Measurements from ENCODE around the gene CTR9.
A peak's percentile ranks its signal among the peaks of the same experiment; 100 is the strongest.

The CTR9 gene

DNA sequence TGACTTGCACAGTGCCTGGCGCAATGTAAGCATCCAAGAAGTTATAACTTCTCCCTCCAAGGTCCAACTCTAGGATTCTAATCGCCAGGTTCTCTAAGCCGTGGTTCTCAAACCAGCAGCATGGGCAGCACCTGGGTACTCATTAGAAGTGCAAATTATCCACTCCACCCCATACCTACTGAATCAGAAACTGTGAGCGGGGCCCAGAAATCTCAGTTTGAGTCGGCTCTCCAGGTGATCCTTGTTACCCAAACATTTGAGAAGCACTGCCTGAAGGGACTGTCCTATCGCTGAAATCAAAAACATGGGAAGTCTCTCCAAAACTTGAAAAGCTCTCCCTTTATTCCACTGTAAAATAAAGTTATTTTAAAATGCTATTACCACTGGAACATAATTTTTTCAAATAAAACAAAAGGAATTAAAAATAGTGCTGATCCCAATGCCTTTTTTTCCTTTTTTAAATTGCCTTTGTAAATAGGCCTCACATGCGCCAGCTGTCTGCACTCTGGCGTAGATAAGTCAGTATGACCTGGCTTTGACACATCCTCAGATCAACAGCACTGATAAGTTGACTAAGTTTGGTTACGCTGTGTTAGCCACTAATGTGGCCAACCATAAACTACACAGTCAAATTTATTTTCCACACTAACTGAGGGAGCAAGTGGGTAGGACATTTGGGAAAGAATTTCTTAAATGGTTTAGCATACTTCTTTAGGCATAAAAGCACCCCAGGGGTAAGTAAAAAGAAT, 8.4 kb upstream of the CTR9 start:
- no peak for TF ChIP-seq Cebpa-rat (IDR thresholded peaks at IDR 0.05)
- H3K4me2 ChIP-seq, result peak overlapping the region; percentile 75

DNA sequence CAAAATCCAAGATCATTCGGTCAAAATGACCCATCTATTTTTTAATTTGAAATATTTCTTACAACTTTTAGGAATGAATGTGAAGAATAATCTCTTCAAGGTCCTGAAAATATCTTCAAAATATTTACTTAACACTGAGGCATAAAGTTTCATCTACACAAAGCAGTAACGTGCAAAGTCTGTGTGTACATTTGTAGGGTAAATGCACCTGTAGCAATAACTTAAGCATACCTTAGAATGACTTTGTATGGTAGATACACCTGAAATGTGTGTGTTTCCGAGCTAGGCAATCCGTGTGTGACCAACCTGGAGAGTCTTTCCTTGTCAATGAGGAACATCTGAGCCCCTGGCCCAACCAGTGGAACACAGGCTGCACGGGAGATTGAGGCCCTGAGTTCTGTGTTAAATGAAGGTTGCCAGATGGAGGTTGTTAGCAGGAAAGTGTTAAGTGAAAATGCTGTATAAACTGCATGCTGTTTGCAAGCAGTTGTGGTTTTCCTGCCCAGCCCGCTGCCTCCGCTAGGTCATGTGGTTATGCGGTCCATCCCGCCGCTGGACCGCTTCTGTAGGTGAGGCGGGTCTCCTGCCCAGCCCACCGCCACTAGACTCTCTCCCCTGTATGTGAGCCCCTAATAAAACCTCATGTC, 7.6 kb upstream of the CTR9 start:
- Histone ChIP-seq H3K9me3 (no peaks in the 10 kb centered on the region), H3K4me2 (peak overlapping the region; percentile 75), H3K27ac (no peak overlapping the region), H3K36me3 (no peaks in the 10 kb centered on the region), H3K4me3 (no peak overlapping the region), H4K20me1 (no peaks in the 10 kb centered on the region), H3K4me1 (peaks cover 24% of the 10 kb centered on the region), H3K9ac (no peak overlapping the region), H3K27me3 (no peaks in the 10 kb centered on the region)
- no peak for TF ChIP-seq Cebpa-rat (IDR thresholded peaks at IDR 0.05)

More for the DNA sequence above, 8.4 kb upstream of the CTR9 start:
- Histone ChIP-seq H3K9me3 (no peaks in the 10 kb centered on the region), H4K20me1 (no peaks in the 10 kb centered on the region), H3K4me1 (peaks cover 24% of the 10 kb centered on the region), H3K27ac (no peak overlapping the region), H3K27me3 (no peaks in the 10 kb centered on the region), H3K36me3 (no peaks in the 10 kb centered on the region), H3K9ac (no peak overlapping the region), H3K4me3 (no peak overlapping the region)

DNA sequence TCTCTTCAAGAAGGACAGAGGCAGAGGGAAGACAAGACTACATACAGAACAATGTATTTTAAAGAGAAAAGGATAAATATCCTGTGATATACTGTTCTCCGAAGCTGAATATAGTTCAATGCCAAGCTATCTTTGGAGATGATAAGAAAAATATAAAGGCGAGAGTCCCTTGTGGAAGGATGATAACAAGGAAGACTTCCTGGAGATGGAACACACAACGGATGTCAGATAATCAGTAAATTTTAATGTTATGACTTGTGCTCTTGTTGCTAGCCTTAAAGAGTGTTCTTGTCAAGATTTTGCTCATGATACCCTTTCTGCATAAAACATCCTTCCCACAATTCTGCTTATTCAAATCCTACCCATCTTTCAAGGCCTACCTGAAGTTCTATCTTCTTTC, 6.8 kb upstream of the CTR9 start:
- peaks cover 24% of the 10 kb centered on the region for H3K4me1 ChIP-seq
- H3K9me3 ChIP-seq, result no peaks in the 10 kb centered on the region
- no peak overlapping the region for H3K4me3 ChIP-seq
- no peaks in the 10 kb centered on the region for H4K20me1 ChIP-seq
- H3K36me3 ChIP-seq, result no peaks in the 10 kb centered on the region
- no peaks in the 10 kb centered on the region for H3K27me3 ChIP-seq
- no peak overlapping the region for H3K27ac ChIP-seq
- TF ChIP-seq Cebpa-rat (IDR thresholded peaks at IDR 0.05), result no peak
- H3K4me2 ChIP-seq, result no peak overlapping the region
- no peak overlapping the region for H3K9ac ChIP-seq

DNA sequence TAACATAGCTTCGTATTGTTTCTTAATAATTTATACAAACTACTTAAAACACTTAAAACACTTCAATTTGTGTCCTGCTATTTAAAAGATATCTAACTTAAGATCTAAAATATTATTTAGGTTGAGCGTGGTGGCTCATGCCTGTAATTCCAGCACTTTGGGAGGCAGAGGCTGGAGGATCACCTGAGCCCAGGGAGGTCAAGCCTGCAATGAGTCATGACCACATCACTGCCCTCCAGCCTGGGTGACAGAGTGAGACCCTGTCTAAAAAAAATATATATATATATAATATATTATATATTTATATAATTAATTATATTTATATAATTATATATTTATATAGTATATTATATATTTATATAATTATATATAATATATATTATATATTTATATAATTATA, 4.2 kb upstream of the CTR9 start:
- no peak for TF ChIP-seq Cebpa-rat (IDR thresholded peaks at IDR 0.05)
- Histone ChIP-seq H3K27me3 (no peaks in the 10 kb centered on the region), H3K9me3 (no peaks in the 10 kb centered on the region), H3K36me3 (no peaks in the 10 kb centered on the region), H3K4me3 (no peak overlapping the region), H3K4me1 (peaks cover 24% of the 10 kb centered on the region), H3K27ac (no peak overlapping the region), H3K9ac (no peak overlapping the region), H3K4me2 (no peak overlapping the region), H4K20me1 (no peaks in the 10 kb centered on the region)

DNA sequence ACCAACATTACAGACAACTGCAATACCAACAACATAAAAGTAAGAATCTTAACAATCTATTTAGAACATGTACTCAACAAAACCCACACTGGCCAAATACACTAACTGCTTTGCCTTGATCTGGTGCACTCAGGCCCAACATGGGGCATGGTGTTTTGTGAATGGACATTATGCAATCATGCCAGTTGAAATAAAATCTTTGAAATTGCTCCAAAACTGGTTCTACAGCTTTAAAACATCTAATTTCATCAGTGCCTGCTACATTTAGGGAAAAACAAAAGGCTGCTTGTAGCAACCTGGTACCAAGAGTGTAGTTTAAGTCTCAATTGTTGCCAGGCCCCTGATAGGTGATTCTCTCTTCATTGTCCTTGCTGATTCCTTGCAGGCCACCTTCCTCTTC, 3.3 kb upstream of the CTR9 start:
- no peaks in the 10 kb centered on the region for H3K36me3 ChIP-seq
- H3K27me3 ChIP-seq, result no peaks in the 10 kb centered on the region
- no peaks in the 10 kb centered on the region for H3K9me3 ChIP-seq
- no peaks in the 10 kb centered on the region for H4K20me1 ChIP-seq
- H3K4me1 ChIP-seq, result peaks cover 24% of the 10 kb centered on the region
- H3K4me3 ChIP-seq, result no peak overlapping the region
- no peak overlapping the region for H3K9ac ChIP-seq
- no peak for TF ChIP-seq Cebpa-rat (IDR thresholded peaks at IDR 0.05)
- H3K27ac ChIP-seq, result no peak overlapping the region
- H3K4me2 ChIP-seq, result no peak overlapping the region

DNA sequence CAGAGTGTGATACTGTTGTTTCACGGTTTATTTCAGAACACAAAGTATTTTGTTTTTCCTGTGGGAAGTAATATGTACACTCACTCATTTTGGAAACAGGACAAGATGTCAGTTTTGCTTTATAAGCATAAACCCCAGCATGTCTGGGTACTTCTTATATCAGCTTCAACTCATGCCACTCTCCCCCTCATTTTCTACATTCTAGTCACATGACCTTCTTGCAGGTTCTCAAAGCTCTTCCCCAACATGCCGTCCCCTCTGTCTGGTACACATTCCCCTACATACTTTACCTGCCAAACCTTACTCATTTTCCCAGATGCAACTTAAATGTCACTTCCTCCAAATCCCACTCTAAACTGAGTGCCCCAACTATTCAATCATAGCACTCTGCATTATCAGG, 1.6 kb upstream of the CTR9 start:
- peaks cover 15% of the 10 kb centered on the region for H3K4me1 ChIP-seq

DNA sequence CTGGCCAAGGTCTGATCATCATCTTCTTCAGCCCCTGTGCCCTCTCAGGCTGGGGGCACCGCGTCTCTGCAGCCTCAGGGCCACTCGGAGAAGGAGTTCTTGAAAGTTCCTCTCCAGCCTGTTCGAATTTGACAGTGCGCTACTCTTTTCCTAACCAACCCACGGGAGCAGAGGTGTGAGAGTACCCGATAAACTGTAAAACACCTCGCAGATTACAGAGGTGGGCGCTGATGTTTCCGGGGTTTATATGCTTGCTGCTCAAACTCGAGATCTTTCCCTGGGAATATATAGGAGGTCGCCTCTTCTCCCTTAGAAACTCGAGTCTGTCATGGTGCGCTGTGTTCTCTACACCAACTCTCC, 515 bp downstream of the CTR9 start:
- H3K36me3 ChIP-seq, result peaks cover 24% of the 10 kb centered on the region
- H3K27ac ChIP-seq, result peak overlapping the region; percentile 82
- no peak for TF ChIP-seq Cebpa-rat (IDR thresholded peaks at IDR 0.05)

More for the DNA sequence above, 1.6 kb upstream of the CTR9 start:
- H4K20me1 ChIP-seq, result no peaks in the 10 kb centered on the region
- no peak overlapping the region for H3K9ac ChIP-seq
- no peak overlapping the region for H3K4me2 ChIP-seq
- H3K4me3 ChIP-seq, result no peak overlapping the region
- TF ChIP-seq Cebpa-rat (IDR thresholded peaks at IDR 0.05), result no peak
- no peaks in the 10 kb centered on the region for H3K27me3 ChIP-seq
- H3K27ac ChIP-seq, result no peak overlapping the region
- no peaks in the 10 kb centered on the region for H3K9me3 ChIP-seq
- H3K36me3 ChIP-seq, result peaks cover 7% of the 10 kb centered on the region; the same call in 1 of the 2 replicates

DNA sequence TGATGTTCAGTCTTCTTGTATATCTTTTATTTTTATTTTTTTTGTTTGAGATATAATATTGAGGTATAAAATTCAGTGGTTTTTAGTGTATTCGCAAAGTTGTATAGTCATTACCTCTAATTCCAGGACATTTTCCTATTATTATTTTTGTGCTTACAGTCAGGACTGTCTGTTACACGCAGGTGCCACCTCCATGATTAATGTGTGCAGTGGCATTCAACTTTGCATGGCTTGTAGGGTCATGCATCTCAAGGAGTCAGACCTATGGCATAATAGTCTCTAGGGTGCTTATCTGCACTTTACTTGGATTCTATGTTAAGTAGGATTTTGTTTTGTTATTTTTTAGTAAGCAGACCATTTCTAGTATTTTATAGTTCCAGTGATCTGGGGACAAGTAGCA, 1.0 kb downstream of the CTR9 start:
- Histone ChIP-seq H3K27ac (no peak overlapping the region), H3K9ac (peak overlapping the region; percentile 87), H3K27me3 (no peaks in the 10 kb centered on the region)

More for the DNA sequence above, 515 bp downstream of the CTR9 start:
- Histone ChIP-seq H4K20me1 (no peaks in the 10 kb centered on the region), H3K4me3 (peak overlapping the region; percentile 84), H3K27me3 (no peaks in the 10 kb centered on the region), H3K4me1 (peaks cover 15% of the 10 kb centered on the region), H3K4me2 (peak overlapping the region; percentile 82), H3K9ac (peak overlapping the region; percentile 87), H3K9me3 (no peaks in the 10 kb centered on the region)

DNA sequence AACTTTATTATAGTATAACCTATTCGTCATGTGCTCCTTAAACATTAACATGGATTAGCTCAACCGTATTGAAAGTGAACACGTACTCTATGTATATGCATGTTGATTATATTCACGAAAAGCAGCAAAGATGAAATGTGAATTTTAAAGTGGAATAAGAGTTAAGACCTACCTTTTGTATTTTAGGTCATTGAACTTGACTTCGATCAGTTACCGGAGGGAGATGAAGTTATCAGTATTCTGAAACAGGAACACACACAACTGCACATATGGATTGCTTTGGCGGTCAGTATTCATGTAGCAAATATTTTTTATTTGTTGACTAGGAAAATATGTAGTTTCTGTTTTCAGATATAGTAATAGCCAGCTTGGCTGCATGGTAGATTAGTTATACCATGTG, 1.4 kb downstream of the CTR9 start:
- Histone ChIP-seq H3K4me1 (peaks cover 15% of the 10 kb centered on the region), H3K27ac (no peak overlapping the region)

More for the DNA sequence above, 1.0 kb downstream of the CTR9 start:
- Histone ChIP-seq H3K4me3 (peak overlapping the region; percentile 84), H3K4me1 (peaks cover 15% of the 10 kb centered on the region), H3K9me3 (no peaks in the 10 kb centered on the region), H3K4me2 (peak overlapping the region; percentile 82), H4K20me1 (no peaks in the 10 kb centered on the region), H3K36me3 (peaks cover 29% of the 10 kb centered on the region)
- TF ChIP-seq Cebpa-rat (IDR thresholded peaks at IDR 0.05), result no peak

DNA sequence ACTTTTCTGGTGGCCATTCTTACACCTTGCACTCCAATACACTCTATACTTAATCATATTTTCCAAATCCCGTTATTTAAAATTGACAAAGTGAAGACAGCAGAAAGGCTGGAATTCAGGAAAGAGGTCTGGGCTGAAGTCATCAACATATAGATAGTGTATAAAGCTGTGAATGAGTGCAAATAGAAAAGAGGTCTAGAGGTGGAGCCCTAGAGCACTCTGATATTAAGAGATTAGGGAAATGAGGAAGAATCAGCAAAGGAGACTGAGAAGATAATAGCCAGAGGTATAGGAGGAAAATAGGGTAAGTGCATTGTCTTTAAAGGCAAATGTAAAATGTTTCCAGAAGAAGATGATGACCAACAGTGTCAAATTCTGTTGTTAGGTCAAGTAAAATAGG, 7.9 kb downstream of the CTR9 start:
- Histone ChIP-seq H4K20me1 (no peaks in the 10 kb centered on the region), H3K9ac (no peak overlapping the region), H3K4me1 (no peaks in the 10 kb centered on the region), H3K4me3 (no peak overlapping the region), H3K4me2 (no peak overlapping the region), H3K27me3 (no peaks in the 10 kb centered on the region), H3K9me3 (no peaks in the 10 kb centered on the region), H3K36me3 (peaks cover 78% of the 10 kb centered on the region), H3K27ac (no peak overlapping the region)
- TF ChIP-seq Cebpa-rat (IDR thresholded peaks at IDR 0.05), result no peak

More for the DNA sequence above, 1.4 kb downstream of the CTR9 start:
- TF ChIP-seq Cebpa-rat (IDR thresholded peaks at IDR 0.05), result no peak
- H3K9me3 ChIP-seq, result no peaks in the 10 kb centered on the region
- H3K9ac ChIP-seq, result 0 out of 2 replicates have a peak overlapping the region, but pooled peaks have one; percentile 87
- no peak overlapping the region for H3K4me3 ChIP-seq
- H3K36me3 ChIP-seq, result peaks cover 33% of the 10 kb centered on the region
- H3K4me2 ChIP-seq, result peak overlapping the region; percentile 82
- no peaks in the 10 kb centered on the region for H3K27me3 ChIP-seq
- no peaks in the 10 kb centered on the region for H4K20me1 ChIP-seq

All from BLaER1 (cell line).